ENCODE results near the gene PCCA.

Gene PCCA

DNA sequence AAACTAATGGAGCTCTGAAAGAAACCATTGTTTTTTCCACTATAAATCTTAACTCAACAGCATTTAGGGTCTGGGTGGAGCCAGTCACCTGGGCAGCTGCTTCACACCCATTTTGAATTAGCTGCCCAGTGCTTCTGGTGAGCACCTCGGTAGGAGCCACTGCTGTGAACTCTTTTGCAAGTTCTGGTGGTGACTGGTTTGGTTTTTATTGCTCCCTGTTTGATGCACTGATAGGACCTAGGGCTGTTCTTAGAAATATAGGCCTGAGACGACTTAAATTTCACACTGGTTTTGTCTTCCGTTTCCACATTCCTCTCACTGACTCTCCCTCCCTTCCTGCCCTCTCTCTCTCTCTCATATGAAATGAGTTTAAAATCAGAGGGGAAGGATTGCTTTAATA lies 395.8 kb downstream of the PCCA start:
- H3F3A ChIP-seq (ENCODE audit: insufficient read depth, low read length), result no peaks in the 10 kb centered on the region
- H4K20me1 ChIP-seq (ENCODE audit: insufficient read depth, low read length), result no peaks in the 10 kb centered on the region
- no peaks in the 10 kb centered on the region for H3K79me2 ChIP-seq (ENCODE audit: insufficient read depth, low read length)
- H2AFZ ChIP-seq (ENCODE audit: low read length), result no peak overlapping the region
- no peaks in the 10 kb centered on the region for H3K9me3 ChIP-seq (ENCODE audit: low read length)
- no peak overlapping the region for H3K4me2 ChIP-seq (ENCODE audit: low read length)
- H3K9ac ChIP-seq (ENCODE audit: low read length), result no peak overlapping the region
- H3K27me3 ChIP-seq (ENCODE audit: insufficient read depth, low read length), result 0 out of 2 replicates have a peak, but pooled peaks cover 5% of the 10 kb centered on the region
- H3K27ac ChIP-seq (ENCODE audit: low read depth, low read length, poor library complexity, severe bottlenecking), result no peak overlapping the region
- no peaks in the 10 kb centered on the region for H3K9me2 ChIP-seq (ENCODE audit: low read depth, low read length)
- TF ChIP-seq, protein P1, sequence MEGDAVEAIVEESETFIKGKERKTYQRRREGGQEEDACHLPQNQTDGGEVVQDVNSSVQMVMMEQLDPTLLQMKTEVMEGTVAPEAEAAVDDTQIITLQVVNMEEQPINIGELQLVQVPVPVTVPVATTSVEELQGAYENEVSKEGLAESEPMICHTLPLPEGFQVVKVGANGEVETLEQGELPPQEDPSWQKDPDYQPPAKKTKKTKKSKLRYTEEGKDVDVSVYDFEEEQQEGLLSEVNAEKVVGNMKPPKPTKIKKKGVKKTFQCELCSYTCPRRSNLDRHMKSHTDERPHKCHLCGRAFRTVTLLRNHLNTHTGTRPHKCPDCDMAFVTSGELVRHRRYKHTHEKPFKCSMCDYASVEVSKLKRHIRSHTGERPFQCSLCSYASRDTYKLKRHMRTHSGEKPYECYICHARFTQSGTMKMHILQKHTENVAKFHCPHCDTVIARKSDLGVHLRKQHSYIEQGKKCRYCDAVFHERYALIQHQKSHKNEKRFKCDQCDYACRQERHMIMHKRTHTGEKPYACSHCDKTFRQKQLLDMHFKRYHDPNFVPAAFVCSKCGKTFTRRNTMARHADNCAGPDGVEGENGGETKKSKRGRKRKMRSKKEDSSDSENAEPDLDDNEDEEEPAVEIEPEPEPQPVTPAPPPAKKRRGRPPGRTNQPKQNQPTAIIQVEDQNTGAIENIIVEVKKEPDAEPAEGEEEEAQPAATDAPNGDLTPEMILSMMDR (IDR thresholded peaks at IDR 0.05; ENCODE audit: low read length), result no peak
- no peak for TF ChIP-seq EZH2 (IDR thresholded peaks at IDR 0.05; ENCODE audit: borderline replicate concordance, low read length)
- H3K4me3 ChIP-seq (ENCODE audit: low read depth, low read length, poor library complexity, severe bottlenecking), result no peak overlapping the region
- no peaks in the 10 kb centered on the region for H3K4me1 ChIP-seq (ENCODE audit: insufficient read depth, low read length, severe bottlenecking)
- H3K36me3 ChIP-seq (ENCODE audit: insufficient read depth, low read length), result no peaks in the 10 kb centered on the region

DNA sequence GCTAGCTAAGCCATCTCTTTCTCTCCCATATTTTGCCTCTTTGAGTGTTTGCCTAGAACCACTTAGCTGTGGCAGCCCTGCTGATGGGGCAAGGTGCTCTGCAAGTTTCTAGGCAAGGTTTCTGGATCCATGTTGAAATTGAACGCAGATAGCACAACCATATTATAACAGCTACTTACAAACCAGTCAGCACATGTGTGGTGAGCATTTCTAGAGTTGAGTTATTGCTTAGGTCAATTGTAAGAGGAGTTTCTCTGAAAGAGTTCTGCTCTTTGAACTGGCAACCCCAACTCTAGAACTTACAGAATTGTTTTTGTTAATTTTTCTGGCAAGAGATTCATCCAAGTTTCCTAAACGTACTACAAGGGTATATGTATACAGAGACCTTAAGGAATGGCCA lies 396.4 kb downstream of the PCCA start:
- no peak for TF ChIP-seq EZH2 (IDR thresholded peaks at IDR 0.05; ENCODE audit: borderline replicate concordance, low read length)
- TF ChIP-seq, protein P1 (IDR thresholded peaks at IDR 0.05; ENCODE audit: low read length), result no peak

DNA sequence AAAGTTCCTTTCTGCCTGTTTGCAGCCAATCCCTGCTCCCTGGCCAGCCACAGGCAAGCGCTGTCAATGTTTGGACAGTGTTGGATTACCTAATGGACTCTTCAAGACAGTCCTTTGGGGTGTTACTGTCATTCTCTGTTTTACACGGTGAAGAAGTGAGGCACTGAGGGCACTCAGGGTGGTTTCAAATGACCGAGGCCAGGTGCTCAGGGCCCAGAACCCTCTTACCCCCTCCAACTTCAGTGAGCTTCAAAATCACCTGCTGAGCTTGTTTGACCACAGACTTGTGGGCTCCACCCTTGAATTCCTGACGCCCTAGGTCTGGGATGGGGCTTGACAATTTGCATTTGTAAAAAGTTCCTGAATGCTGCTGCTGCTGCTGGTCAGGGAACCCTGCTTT lies 401.8 kb downstream of the PCCA start:
- Histone ChIP-seq H3K79me2 (ENCODE audit: insufficient read depth, low read length) (no peaks in the 10 kb centered on the region), H3K4me1 (ENCODE audit: insufficient read depth, low read length, severe bottlenecking) (no peaks in the 10 kb centered on the region), H3K9me3 (ENCODE audit: low read length) (no peaks in the 10 kb centered on the region), H3K27me3 (ENCODE audit: insufficient read depth, low read length) (0 out of 2 replicates have a peak, but pooled peaks cover 5% of the 10 kb centered on the region), H2AFZ (ENCODE audit: low read length) (no peak overlapping the region), H3K9ac (ENCODE audit: low read length) (no peak overlapping the region), H3K36me3 (ENCODE audit: insufficient read depth, low read length) (no peaks in the 10 kb centered on the region), H3K27ac (ENCODE audit: low read depth, low read length, poor library complexity, severe bottlenecking) (no peak overlapping the region), H3K9me2 (ENCODE audit: low read depth, low read length) (no peaks in the 10 kb centered on the region), H3F3A (ENCODE audit: insufficient read depth, low read length) (no peaks in the 10 kb centered on the region), H3K4me2 (ENCODE audit: low read length) (no peak overlapping the region), H3K4me3 (ENCODE audit: low read depth, low read length, poor library complexity, severe bottlenecking) (no peak overlapping the region), H4K20me1 (ENCODE audit: insufficient read depth, low read length) (no peaks in the 10 kb centered on the region)
- TF ChIP-seq, protein P1 (IDR thresholded peaks at IDR 0.05; ENCODE audit: low read length), result no peak
- no peak for TF ChIP-seq EZH2 (IDR thresholded peaks at IDR 0.05; ENCODE audit: borderline replicate concordance, low read length)

More for the DNA sequence above, 396.4 kb downstream of the PCCA start:
- Histone ChIP-seq H4K20me1 (ENCODE audit: insufficient read depth, low read length) (no peaks in the 10 kb centered on the region), H3F3A (ENCODE audit: insufficient read depth, low read length) (no peaks in the 10 kb centered on the region), H3K27me3 (ENCODE audit: insufficient read depth, low read length) (0 out of 2 replicates have a peak, but pooled peaks cover 2% of the 10 kb centered on the region), H3K36me3 (ENCODE audit: insufficient read depth, low read length) (no peaks in the 10 kb centered on the region), H3K4me3 (ENCODE audit: low read depth, low read length, poor library complexity, severe bottlenecking) (no peak overlapping the region), H3K4me2 (ENCODE audit: low read length) (no peak overlapping the region), H3K4me1 (ENCODE audit: insufficient read depth, low read length, severe bottlenecking) (no peaks in the 10 kb centered on the region), H3K79me2 (ENCODE audit: insufficient read depth, low read length) (no peaks in the 10 kb centered on the region), H3K27ac (ENCODE audit: low read depth, low read length, poor library complexity, severe bottlenecking) (no peak overlapping the region), H2AFZ (ENCODE audit: low read length) (no peak overlapping the region), H3K9me3 (ENCODE audit: low read length) (no peaks in the 10 kb centered on the region), H3K9ac (ENCODE audit: low read length) (no peak overlapping the region), H3K9me2 (ENCODE audit: low read depth, low read length) (no peaks in the 10 kb centered on the region)

Measured in OCI-LY1 (cell line).